Fibroblast of pulmonary artery (primary cell): Measurements from ENCODE around the gene SLC29A4.
"Not testable (repeated sequence)": the region's sequence is repeated elsewhere in the genome, so short reads cannot be mapped to it uniquely, and the experiment has no call there.

ENCODE experiments used
- DNase-seq: peaks from one replicate; pipeline ENCODE4 v3.0.0-alpha.2; 2010; ENCODE audit warnings: low read depth
- H3K4me3 ChIP-seq: replicated peaks from 2 replicates; pipeline ENCODE4 v1.5.1; 2011; ENCODE audit warnings: low read depth, mild to moderate bottlenecking, control low read depth, low read length, moderate library complexity
- TF ChIP-seq, protein P1 (sequence below): IDR thresholded peaks from 2 replicates; pipeline ENCODE4 v1.5.1; 2011; ENCODE audit warnings: mild to moderate bottlenecking, control low read depth, low read length, inconsistent platforms; ENCODE audit errors: missing control alignments

Gene SLC29A4, protein sequence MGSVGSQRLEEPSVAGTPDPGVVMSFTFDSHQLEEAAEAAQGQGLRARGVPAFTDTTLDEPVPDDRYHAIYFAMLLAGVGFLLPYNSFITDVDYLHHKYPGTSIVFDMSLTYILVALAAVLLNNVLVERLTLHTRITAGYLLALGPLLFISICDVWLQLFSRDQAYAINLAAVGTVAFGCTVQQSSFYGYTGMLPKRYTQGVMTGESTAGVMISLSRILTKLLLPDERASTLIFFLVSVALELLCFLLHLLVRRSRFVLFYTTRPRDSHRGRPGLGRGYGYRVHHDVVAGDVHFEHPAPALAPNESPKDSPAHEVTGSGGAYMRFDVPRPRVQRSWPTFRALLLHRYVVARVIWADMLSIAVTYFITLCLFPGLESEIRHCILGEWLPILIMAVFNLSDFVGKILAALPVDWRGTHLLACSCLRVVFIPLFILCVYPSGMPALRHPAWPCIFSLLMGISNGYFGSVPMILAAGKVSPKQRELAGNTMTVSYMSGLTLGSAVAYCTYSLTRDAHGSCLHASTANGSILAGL

DNA sequence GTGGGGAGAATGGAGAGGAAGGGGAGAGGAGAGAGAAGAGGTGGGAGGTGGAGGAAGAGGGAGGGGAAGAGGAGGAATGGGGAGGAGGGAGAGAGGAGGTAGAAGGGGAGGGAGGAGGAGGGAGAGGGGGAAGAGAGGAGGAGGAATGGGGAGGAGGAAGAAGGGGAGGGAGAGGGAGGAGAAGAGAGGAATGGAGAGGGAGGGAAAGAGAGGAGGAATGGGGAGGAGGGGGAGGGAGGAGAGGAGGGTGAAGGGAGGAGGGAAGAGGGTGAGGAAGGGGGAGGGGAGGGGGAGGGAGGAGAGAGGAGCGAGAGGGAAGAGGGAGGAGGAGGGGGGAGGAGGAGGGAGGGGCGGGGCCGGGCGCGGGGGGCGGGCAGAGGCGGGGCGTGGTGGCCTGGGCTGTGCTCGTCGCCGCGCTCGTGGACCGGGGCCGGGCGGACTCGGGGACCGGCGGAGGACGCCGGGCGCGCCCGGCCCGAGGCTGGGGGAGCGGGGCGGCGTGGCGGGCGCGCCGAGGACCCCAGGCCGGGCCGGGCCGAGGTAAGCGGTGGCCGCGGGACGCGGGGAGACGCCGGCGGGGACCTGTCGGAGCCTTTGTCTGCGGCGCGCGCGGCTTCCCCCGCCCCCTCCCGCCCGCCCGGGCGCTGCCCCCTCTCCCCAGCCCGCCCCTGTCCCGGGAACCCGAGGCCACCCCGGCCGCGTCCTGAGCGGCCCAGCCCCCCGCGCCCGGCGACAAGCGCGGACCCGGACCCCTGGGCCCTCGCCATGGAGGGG lies at the start of gene SLC29A4:
Gene SLC29A4 (plus strand): TSS at position 401 of the 774 bp plus-strand sequence. CDS start 4,874 bp downstream, outside the sequence.
- DNase-seq, result peak; percentile 42
- TF ChIP-seq, protein P1, sequence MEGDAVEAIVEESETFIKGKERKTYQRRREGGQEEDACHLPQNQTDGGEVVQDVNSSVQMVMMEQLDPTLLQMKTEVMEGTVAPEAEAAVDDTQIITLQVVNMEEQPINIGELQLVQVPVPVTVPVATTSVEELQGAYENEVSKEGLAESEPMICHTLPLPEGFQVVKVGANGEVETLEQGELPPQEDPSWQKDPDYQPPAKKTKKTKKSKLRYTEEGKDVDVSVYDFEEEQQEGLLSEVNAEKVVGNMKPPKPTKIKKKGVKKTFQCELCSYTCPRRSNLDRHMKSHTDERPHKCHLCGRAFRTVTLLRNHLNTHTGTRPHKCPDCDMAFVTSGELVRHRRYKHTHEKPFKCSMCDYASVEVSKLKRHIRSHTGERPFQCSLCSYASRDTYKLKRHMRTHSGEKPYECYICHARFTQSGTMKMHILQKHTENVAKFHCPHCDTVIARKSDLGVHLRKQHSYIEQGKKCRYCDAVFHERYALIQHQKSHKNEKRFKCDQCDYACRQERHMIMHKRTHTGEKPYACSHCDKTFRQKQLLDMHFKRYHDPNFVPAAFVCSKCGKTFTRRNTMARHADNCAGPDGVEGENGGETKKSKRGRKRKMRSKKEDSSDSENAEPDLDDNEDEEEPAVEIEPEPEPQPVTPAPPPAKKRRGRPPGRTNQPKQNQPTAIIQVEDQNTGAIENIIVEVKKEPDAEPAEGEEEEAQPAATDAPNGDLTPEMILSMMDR, result no peak
- peak within 1 kb of the TSS; percentile 35 for H3K4me3 ChIP-seq

DNA sequence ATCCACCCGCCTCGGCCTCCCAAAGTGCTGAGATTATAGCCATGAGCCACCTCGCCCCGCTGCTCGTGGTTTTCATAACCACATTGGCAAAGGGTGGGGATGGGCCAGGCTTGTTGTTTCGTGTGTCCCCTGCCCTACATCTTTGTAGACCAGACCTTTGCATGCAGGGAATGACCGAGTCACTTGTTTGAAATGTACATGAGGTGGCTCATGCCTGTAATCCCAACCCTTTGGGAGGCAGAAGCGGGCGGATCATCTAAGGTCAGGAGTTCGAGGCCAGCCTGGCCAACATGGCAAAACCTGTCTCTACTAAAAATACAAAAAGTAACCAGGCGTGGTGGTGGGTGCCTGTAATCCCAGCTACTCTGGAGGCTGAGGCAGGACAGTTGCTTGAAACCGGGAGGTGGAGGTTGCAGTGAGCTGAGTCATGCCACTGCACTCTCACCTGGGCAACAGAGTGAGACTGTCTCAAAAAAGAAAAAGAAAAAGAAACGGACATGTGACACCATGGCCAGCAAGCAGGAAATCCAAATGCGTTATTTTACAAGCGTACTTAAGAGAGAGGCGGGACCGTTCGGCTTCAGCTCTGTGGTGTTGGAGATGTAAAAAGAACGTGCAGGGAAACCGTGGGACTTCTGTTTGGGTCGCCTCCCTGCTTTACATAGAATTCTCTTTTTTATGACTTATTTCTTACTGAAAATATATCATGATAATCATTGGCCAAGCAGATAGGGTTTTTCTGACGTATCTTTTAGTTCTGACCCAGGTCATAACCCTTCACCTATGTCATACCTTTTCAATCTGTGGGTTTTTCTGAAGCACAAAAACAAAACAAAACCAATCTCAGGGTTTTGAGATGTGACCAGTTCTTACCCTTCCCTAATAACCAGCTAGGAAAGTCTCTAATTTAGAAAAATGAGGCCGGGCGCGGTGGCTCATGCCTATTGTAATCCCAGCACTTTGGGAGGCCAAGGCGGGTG lies 47.6 kb upstream of the SLC29A4 start:
- no peak overlapping the region for H3K4me3 ChIP-seq
- TF ChIP-seq, protein P1, result no peak
- DNase-seq, result no peak

DNA sequence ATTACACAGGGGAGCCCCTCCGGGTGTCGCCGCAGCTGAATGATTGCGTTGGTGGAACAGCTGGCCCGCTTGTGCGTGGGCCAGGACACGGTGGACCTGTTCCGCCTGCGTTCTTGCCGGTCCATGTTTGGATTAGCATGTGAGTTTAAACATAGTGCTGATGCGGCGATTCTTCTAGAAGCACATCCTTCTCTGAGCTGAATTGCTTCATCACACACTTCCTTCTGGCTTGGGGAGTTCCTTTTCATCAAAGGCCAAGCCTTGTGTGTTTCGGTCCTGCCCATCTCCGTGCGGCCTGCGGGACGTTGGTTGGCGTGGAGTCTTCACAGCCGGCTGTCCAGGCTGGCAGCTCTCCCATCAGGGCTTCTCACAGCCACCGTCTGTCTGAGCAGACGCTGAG lies 45.5 kb upstream of the SLC29A4 start:
- peak; percentile 57 for DNase-seq
- H3K4me3 ChIP-seq, result no peak overlapping the region

DNA sequence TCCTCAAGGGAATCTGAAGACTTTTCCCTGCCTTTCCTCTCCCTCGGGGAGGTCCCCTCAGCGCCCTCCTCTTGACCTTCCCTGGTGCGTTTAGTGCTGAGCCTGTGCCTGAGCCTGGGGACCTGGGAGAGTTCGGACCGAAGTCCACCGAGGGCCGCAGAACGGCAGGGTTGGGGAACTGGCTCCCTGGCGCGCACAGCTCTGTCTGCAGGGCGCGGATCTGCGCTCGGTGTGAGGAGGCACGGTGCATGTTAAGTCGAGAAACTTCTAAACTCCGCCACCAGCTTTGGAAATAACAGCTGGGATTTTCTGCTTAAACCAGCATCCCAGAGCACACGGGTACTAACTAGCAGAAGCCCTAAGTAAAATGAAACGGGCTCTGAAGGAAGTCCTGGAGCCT lies 44.2 kb upstream of the SLC29A4 start:
- no peak overlapping the region for H3K4me3 ChIP-seq
- TF ChIP-seq, protein P1, result no peak

More for the DNA sequence above, 45.5 kb upstream of the SLC29A4 start:
- TF ChIP-seq, protein P1, result no peak

DNA sequence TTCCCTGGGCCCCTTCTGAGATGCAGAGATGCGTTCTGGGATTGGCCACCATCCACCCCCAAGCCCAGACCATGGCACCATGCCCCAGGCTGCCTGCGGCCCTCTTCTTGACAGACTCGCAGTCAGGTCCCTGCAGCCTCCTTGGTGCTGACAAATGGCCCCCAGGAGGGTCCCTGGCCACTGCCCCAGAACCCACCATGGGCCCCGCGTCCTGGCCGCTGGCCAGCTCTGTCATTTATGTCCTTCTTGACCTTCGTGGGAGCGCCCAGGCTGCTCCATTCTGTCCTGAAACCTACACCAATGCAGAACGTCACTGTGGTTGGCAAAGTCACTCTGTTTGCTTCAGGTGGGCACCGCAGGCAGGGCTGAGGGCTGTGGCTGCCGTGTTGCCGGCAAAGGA lies 39.5 kb upstream of the SLC29A4 start:
- no peak for DNase-seq
- H3K4me3 ChIP-seq, result no peak overlapping the region
- TF ChIP-seq, protein P1, result no peak

More for the DNA sequence above, 44.2 kb upstream of the SLC29A4 start:
- no peak for DNase-seq

DNA sequence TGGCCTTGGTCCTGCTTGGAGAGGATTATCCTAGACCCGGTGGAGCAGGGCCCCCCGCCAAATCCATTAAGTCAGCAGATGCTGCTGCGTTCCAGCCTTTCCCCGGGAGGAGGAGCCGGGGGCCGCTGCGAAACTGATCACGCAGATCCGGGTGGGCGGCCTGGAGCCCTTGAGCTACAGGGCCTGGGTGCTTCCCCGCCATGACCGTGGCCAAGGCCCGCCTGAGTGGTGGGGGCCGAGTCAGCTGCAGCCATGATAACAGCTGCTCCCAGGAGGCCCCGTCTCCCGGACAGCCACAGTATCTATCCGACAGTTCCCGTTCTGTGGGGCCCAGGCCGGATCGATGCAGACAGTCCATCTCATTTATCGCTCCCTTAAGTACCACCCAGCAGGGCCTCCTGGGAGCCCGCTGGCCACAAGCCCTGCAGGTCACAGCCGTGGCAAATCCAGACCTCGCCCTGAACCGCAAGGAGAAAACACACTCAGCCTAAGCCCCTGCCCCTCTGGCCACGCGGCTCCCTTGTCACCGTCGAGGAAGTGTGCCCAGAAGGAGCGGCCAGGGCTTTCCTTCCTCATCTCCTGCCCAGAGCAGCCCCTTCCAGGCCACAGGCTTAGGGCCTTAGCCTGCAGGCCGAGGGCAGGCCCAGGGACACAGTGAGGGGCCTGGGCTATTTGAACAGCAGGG lies 34.4 kb upstream of the SLC29A4 start:
- TF ChIP-seq, protein P1, result no peak
- DNase-seq, result peak; percentile 35
- H3K4me3 ChIP-seq, result no peak overlapping the region

DNA sequence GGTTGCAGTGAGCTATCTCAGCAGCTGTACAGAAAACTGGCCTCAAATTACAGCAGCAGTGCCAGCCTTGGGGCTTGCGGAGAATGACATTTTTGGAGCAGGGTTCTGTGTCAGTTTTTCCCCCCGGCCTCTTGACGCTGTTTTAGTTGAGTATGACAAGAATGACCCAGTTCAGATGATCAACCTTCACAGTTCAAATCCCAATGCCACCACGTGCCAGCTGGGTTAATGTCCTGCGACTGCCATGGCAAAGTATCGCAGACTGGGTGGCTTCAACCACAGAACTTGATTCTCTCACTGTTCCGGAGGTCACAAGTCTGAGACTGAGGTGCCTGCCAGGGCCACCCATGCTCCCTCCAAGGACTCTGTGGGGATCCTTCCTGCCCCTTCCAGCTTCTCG lies 32.0 kb upstream of the SLC29A4 start:
- H3K4me3 ChIP-seq, DNase-seq: not testable (repeated sequence)

DNA sequence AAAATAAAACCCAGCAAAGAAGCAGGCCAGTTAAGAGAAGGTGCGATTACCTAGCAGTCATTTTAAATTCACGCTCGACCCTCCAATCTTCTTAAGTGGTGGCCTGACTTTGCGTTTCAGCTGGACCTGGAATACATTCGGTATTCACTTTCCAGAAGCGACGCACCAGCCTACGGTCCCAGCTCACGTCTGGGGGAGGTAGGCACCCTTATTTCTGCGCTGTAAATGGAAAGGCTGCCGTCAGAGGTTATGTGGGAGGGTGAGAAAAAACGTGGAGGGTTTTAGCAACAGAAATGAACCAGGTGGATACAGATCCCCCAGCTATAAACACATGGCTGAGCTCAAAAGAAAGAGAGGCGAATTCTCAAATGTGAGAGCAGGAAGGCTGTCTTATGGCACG lies 29.2 kb upstream of the SLC29A4 start:
- not testable (repeated sequence) for H3K4me3 ChIP-seq

DNA sequence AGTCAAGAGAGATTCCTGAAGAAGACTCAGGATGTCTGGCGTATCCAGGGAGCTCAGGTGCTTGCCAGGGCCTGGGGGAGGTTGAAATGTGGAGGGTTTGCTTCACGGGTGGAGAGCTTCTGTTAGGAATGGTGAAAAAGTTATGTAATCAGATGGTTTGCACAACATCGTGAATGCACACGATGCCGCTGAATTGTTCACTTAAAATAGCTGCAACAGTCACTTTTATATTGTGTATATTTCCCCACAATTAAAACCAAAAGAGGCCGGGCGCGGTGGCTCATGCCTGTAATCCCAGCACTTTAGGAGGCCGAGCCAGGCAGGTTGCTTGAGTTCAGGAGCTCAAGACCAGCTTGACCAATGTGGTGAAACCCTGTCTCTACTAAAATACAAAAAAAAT lies 28.4 kb upstream of the SLC29A4 start:
- DNase-seq, H3K4me3 ChIP-seq: not testable (repeated sequence)

More for the DNA sequence above, 29.2 kb upstream of the SLC29A4 start:
- DNase-seq, result not testable (repeated sequence)
